Peyer's patch (tissue), 4 donors: ENCODE results near the gene PSMB2.

Source experiments
- POLR2A ChIP-seq, 2 donors: fragments of 450-650 bp; IDR thresholded peaks; one replicate each; pipeline ENCODE4 v1.5.1; 2017; ENCODE audit warnings: antibody characterized with exemption in 2 of 2, mild to moderate bottlenecking in 2 of 2, moderate library complexity in 2 of 2
- TF ChIP-seq, protein P1 (sequence below), 6 experiments: fragments of 450-650 bp in 4 of 6; fragments of 200-600 bp in 2 of 6; sonication (generic) in 1 of 6; IDR thresholded peaks; one replicate each; pipeline ENCODE4 v1.5.1; 2017 to 2019; ENCODE audit warnings: antibody characterized with exemption in 6 of 6, mild to moderate bottlenecking in 3 of 6, moderate library complexity in 1 of 6

DNA sequence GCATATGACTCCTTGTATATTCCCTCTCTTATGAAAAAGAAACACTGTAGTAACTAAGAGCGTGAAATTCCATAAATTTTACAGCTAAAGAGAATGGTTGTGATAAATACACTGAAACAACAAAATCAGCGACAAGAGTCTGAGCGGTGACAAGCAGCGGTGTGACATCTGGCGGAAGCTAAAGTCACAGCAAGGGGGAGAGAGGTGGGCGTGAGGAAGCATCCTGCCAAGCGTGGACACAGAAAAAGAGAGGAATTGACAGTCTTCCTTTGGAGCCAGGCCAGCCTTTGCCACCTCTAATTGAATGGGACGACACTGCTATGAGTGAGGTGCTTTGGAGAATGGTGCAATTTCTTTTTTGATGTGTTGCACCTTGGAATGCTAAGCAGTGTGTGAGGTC is 25.9 kb downstream of the PSMB2 start:
- TF ChIP-seq, protein P1, sequence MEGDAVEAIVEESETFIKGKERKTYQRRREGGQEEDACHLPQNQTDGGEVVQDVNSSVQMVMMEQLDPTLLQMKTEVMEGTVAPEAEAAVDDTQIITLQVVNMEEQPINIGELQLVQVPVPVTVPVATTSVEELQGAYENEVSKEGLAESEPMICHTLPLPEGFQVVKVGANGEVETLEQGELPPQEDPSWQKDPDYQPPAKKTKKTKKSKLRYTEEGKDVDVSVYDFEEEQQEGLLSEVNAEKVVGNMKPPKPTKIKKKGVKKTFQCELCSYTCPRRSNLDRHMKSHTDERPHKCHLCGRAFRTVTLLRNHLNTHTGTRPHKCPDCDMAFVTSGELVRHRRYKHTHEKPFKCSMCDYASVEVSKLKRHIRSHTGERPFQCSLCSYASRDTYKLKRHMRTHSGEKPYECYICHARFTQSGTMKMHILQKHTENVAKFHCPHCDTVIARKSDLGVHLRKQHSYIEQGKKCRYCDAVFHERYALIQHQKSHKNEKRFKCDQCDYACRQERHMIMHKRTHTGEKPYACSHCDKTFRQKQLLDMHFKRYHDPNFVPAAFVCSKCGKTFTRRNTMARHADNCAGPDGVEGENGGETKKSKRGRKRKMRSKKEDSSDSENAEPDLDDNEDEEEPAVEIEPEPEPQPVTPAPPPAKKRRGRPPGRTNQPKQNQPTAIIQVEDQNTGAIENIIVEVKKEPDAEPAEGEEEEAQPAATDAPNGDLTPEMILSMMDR (IDR thresholded peaks at IDR 0.05) = no peak
- no peak for TF ChIP-seq POLR2A (IDR thresholded peaks at IDR 0.05)
